ENCODE data around the gene FNDC5.

GRCh38 chr1:32900371-32900955 lies 29.8 kb upstream of the FNDC5 start:
- no peak for TF ChIP-seq CTCF (IDR thresholded peaks at IDR 0.05)
- TF ChIP-seq EZH2 (IDR thresholded peaks at IDR 0.05) = peak; percentile 21
